ENCODE measurements around the gene VMP1.

DNA sequence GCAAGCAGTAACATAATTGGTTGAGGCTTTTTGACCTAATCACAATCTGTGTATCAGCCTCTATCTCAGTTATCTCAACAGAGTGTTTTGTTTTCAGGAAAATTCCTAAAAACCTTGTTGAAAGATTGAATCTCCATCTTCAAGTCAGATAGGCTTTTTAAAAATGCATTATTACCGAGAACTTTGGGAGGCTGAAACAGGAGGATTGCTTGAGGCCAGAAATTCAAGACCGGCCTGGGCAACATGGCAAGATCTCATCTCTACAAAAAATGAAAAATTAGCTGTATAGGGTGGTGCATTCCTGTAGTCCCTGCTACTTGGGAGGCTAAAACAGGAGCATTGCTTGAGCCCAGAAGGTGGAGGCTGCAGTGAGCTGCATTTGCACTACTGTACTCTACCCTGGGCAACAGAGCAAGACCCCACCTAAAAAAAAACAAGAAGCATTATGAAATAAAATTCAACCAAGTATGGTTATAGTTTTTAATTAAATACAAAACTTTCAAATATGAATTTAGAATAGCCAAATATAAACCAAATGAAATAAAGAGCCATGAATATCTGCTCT lies 68.4 kb downstream of the VMP1 start:
- no peak for TF ChIP-seq EZH2phosphoT487 (IDR thresholded peaks at IDR 0.05; ENCODE audit: insufficient read depth, low read depth)
- TF ChIP-seq EZH2 (IDR thresholded peaks at IDR 0.05; ENCODE audit: insufficient read depth, poor library complexity, severe bottlenecking): no peak
